Left hindlimb (tissue), 1 donor: ENCODE data around the gene OOEP.

ENCODE experiments used
- DNase-seq: peaks from one replicate; pipeline ENCODE4 v3.0.0-alpha.2; 2018

Gene OOEP

GRCh38 chr6:73364121-73364520, 5.6 kb downstream of the OOEP start:
- no peak for DNase-seq

GRCh38 chr6:73363537-73363875, 6.2 kb downstream of the OOEP start:
- DNase-seq = no peak

- no peak for DNase-seq
These were observed 6.7 kb downstream of the OOEP start for GRCh38 chr6:73362869-73363536.

GRCh38 chr6:73362358-73362757, 7.3 kb downstream of the OOEP start, which contains the start of gene KHDC3L:
Gene KHDC3L, plus strand, starts transcription at chr6:73362658. Its CDS starts 72 bp downstream, at chr6:73362730.
- DNase-seq = no peak

GRCh38 chr6:73353636-73354593, 15.8 kb downstream of the OOEP start, which contains the start of gene DPPA5:
Gene DPPA5, minus strand, starts transcription at chr6:73354276. Its CDS starts 51 bp downstream, at chr6:73354225.
- no peak for DNase-seq

GRCh38 chr6:73349311-73349710, 20.4 kb downstream of the OOEP start:
- DNase-seq = no peak

- no peak for DNase-seq
These were observed 21.0 kb downstream of the OOEP start for GRCh38 chr6:73348550-73349204.

- no peak for DNase-seq
These were observed 26.5 kb downstream of the OOEP start for GRCh38 chr6:73343164-73343563.

- no peak for DNase-seq
These were observed 27.5 kb downstream of the OOEP start for GRCh38 chr6:73342174-73342573.

GRCh38 chr6:73341335-73341734, 28.4 kb downstream of the OOEP start:
- DNase-seq = no peak

- no peak for DNase-seq
These were observed 29.6 kb downstream of the OOEP start for GRCh38 chr6:73340048-73340447.

- no peak for DNase-seq
These were observed 30.4 kb downstream of the OOEP start for GRCh38 chr6:73339340-73339739.

GRCh38 chr6:73329201-73329600, 40.5 kb downstream of the OOEP start:
- DNase-seq = no peak

- no peak for DNase-seq
These were observed 40.9 kb downstream of the OOEP start for GRCh38 chr6:73328790-73329189.

- no peak for DNase-seq
These were observed 44.0 kb downstream of the OOEP start for GRCh38 chr6:73325656-73326055.

GRCh38 chr6:73323323-73323722, 46.4 kb downstream of the OOEP start:
- DNase-seq = no peak
